Sigmoid colon (tissue), 7 donors: ENCODE results near the gene SETD1B. TPM values are rescaled to one million over a fixed set of nuclear protein-coding genes. Genes with fewer than 3 reads are reported as not detected.

ENCODE experiments used
- DNase-seq: peaks from one replicate; pipeline ENCODE4 v3.0.0-alpha.2; 2019
- H3K27ac ChIP-seq, 4 donors: fragments of 200-600 bp; sonication (generic); one replicate each; pipeline ENCODE4 v1.5.1; 2016 to 2019; ENCODE audit warnings: mild to moderate bottlenecking in 1 of 4
- H3K27me3 ChIP-seq, 3 donors: fragments of 200-600 bp; sonication (generic); one replicate each; pipeline ENCODE4 v1.5.1; 2019; ENCODE audit warnings: mild to moderate bottlenecking in 1 of 3
- H3K36me3 ChIP-seq, 4 donors: fragments of 200-600 bp; sonication (generic); one replicate each; pipeline ENCODE4 v1.5.1; 2016 to 2019
- H3K4me1 ChIP-seq, 4 donors: fragments of 200-600 bp; sonication (generic); one replicate each; pipeline ENCODE4 v1.5.1; 2017 to 2019
- H3K4me3 ChIP-seq, 4 donors: fragments of 200-600 bp; sonication (generic); one replicate each; pipeline ENCODE4 v1.5.1; 2017 to 2019; ENCODE audit warnings: mild to moderate bottlenecking in 2 of 4, moderate library complexity in 1 of 4
- H3K9me3 ChIP-seq, 4 donors: fragments of 200-600 bp in 3 of 4; sonication (generic) in 3 of 4; one replicate each; pipeline versions ENCODE4 v1.5.1 to v1.6.1; 2013 to 2019
- EP300 ChIP-seq, 4 donors: sonication (generic); formaldehyde crosslinking; IDR thresholded peaks; one replicate each; pipeline ENCODE4 v1.6.1; 2017; ENCODE audit warnings: antibody characterized with exemption in 4 of 4
- POLR2A ChIP-seq, 2 donors: fragments of 450-650 bp; IDR thresholded peaks; one replicate each; pipeline ENCODE4 v1.6.1; 2016; ENCODE audit warnings: antibody characterized with exemption in 2 of 2, mild to moderate bottlenecking in 2 of 2, moderate library complexity in 2 of 2
- POLR2AphosphoS5 ChIP-seq, 4 donors: sonication (generic); formaldehyde crosslinking; IDR thresholded peaks; one replicate each; pipeline ENCODE4 v1.6.1; 2017; ENCODE audit warnings: antibody characterized with exemption in 4 of 4
- WGBS, 2 donors: extraction: QIAGEN DNeasy Blood & Tissue Kit; methylation state at CpG; one replicate each; pipeline ENCODE4 v1.1.7; 2013; 5-methylcytosine and 5-hydroxymethylcytosine counted together
- intact Hi-C: fragments of 100-400 bp; cut with DNase I; formaldehyde crosslinking; loops from one replicate; pipeline ENCODE4 v1.15.1; 2023
- polyA plus RNA-seq, 3 donors: library from polyadenylated mRNA; stranded (reverse); fragments of 200-250 nt; gene quantifications; one replicate each; pipeline ENCODE4 v1.2.3, GENCODE V29; 2013
- total RNA-seq, 4 donors: library from RNA; depleted of rRNA; stranded (reverse); fragments of >200 nt; gene quantifications; one replicate each; pipeline ENCODE4 v1.1.0, GENCODE V29; 2016
- TF ChIP-seq, protein P1 (sequence below), 4 experiments: fragments of 450-650 bp in 3 of 4; fragments of 200-600 bp in 1 of 4; IDR thresholded peaks; one replicate each; pipeline ENCODE4 v1.5.1; 2016 to 2019; ENCODE audit warnings: antibody characterized with exemption in 4 of 4, mild to moderate bottlenecking in 3 of 4, moderate library complexity in 2 of 4
- donor health status: healthy with polysubstance abuse.
- donor health status: Bipolar disorder and iron deficiency.
- donor health status: healthy.

SETD1B gene
- total and polyA plus RNA-seq, 7 donors: 2.4 to 16.9 (median 8.2) TPM

DNA sequence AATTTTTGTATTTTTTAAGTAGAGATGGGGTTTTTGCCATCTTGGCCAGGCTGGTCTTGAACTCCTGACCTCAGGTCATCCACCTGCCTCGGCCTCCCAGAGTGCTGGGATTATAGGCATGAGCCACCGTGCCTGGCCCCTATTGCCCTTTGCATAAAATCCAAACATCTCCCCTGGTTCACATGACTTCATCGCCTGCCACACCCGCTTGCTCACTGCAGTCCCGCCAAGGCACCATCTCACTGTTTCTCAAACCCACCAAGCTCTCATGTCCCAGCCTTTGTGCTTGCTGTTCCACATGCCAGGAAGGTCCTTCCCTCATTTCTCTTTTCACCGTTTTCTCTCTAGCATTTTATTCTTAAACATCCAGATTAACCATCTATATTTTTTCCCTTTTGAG lies 20.0 kb upstream of the SETD1B start:
- Histone ChIP-seq H3K4me1 (peaks cover 0 to 17% (median 14%) of the 10 kb centered on the region in 4 donors), H3K36me3 (no peaks in the 10 kb centered on the region), H3K27ac (peak overlapping the region in 1 of 4 donors; percentile 37), H3K4me3 (no peak overlapping the region), H3K27me3 (no peaks in the 10 kb centered on the region), H3K9me3 (no peaks in the 10 kb centered on the region)
- DNase-seq: no peak
- intact Hi-C loops: no loop called here
- TF ChIP-seq EP300 (IDR thresholded peaks at IDR 0.05) (no peak), POLR2AphosphoS5 (IDR thresholded peaks at IDR 0.05) (no peak), POLR2A (IDR thresholded peaks at IDR 0.05) (no peak)
- TF ChIP-seq, protein P1, sequence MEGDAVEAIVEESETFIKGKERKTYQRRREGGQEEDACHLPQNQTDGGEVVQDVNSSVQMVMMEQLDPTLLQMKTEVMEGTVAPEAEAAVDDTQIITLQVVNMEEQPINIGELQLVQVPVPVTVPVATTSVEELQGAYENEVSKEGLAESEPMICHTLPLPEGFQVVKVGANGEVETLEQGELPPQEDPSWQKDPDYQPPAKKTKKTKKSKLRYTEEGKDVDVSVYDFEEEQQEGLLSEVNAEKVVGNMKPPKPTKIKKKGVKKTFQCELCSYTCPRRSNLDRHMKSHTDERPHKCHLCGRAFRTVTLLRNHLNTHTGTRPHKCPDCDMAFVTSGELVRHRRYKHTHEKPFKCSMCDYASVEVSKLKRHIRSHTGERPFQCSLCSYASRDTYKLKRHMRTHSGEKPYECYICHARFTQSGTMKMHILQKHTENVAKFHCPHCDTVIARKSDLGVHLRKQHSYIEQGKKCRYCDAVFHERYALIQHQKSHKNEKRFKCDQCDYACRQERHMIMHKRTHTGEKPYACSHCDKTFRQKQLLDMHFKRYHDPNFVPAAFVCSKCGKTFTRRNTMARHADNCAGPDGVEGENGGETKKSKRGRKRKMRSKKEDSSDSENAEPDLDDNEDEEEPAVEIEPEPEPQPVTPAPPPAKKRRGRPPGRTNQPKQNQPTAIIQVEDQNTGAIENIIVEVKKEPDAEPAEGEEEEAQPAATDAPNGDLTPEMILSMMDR (IDR thresholded peaks at IDR 0.05): no peak
- WGBS, 2 donors: 16 to 69% methylated on average over 6 of the region's 6 CpGs

GRCh38 chr12:121784460-121784859 lies 19.3 kb upstream of the SETD1B start:
- Histone ChIP-seq H3K36me3 (no peaks in the 10 kb centered on the region), H3K27me3 (no peaks in the 10 kb centered on the region), H3K4me3 (no peak overlapping the region), H3K9me3 (no peaks in the 10 kb centered on the region), H3K4me1 (peaks cover 0 to 17% (median 14%) of the 10 kb centered on the region in 4 donors), H3K27ac (peak overlapping the region in 1 of 4 donors; percentile 37)
- TF ChIP-seq POLR2AphosphoS5 (IDR thresholded peaks at IDR 0.05) (no peak), POLR2A (IDR thresholded peaks at IDR 0.05) (no peak), EP300 (IDR thresholded peaks at IDR 0.05) (no peak)
- TF ChIP-seq, protein P1 (IDR thresholded peaks at IDR 0.05): no peak
- intact Hi-C loops: no loop called here
- DNase-seq: no peak
- WGBS, 2 donors: 17 to 43% methylated on average over 6 of the region's 6 CpGs

DNA sequence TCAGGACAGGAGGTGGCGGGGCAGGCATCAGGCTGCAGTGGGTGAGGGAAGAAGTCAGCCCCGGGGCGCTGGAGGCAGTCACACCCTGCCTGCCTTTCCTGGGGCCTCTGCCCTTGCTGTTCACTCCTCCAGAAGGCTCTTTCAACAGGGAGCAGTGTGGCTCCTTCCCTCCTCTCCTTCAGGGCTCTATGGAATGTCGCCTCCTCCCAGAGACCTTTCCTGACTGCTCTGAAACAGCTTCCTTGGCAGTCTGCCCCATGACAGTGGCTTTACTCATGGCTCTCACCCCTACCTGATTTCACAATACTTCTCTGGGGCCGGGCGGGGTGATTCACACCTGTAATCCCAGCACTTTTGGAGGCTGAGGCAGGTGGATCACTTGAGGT lies 17.4 kb upstream of the SETD1B start:
- TF ChIP-seq, protein P1 (IDR thresholded peaks at IDR 0.05): no peak
- TF ChIP-seq POLR2AphosphoS5 (IDR thresholded peaks at IDR 0.05) (no peak), POLR2A (IDR thresholded peaks at IDR 0.05) (no peak), EP300 (IDR thresholded peaks at IDR 0.05) (no peak)
- DNase-seq: peak; percentile 77
- intact Hi-C loops: no loop called here
- no peak overlapping the region for H3K4me3 ChIP-seq
- peak overlapping the region in 1 of 4 donors; percentile 36 for H3K27ac ChIP-seq
- H3K4me1 ChIP-seq: peaks cover 0 to 12% (median 11%) of the 10 kb centered on the region in 4 donors
- WGBS, 2 donors: 20 to 50% methylated on average over 6 of the region's 6 CpGs
- H3K9me3 ChIP-seq: no peaks in the 10 kb centered on the region
- no peaks in the 10 kb centered on the region for H3K27me3 ChIP-seq
- H3K36me3 ChIP-seq: no peaks in the 10 kb centered on the region

GRCh38 chr12:121787063-121788025 lies 16.5 kb upstream of the SETD1B start:
- TF ChIP-seq POLR2A (IDR thresholded peaks at IDR 0.05): no peak
- TF ChIP-seq EP300 (IDR thresholded peaks at IDR 0.05): no peak
- no peak for TF ChIP-seq POLR2AphosphoS5 (IDR thresholded peaks at IDR 0.05)
- TF ChIP-seq, protein P1 (IDR thresholded peaks at IDR 0.05): no peak
- H3K27me3 ChIP-seq: no peaks in the 10 kb centered on the region
- WGBS, 2 donors: 68 to 75% methylated on average over 16 to 17 of the region's 17 CpGs
- intact Hi-C loops: no loop called here
- H3K27ac ChIP-seq: peak overlapping the region in 1 of 4 donors; percentile 36
- H3K36me3 ChIP-seq: no peaks in the 10 kb centered on the region
- no peak overlapping the region for H3K4me3 ChIP-seq
- H3K4me1 ChIP-seq: peaks cover 0 to 3% (median 2%) of the 10 kb centered on the region in 4 donors
- no peak for DNase-seq
- H3K9me3 ChIP-seq: no peaks in the 10 kb centered on the region
